Esophagus squamous epithelium (tissue), 4 donors: ENCODE results near the gene SUCLG2.

ENCODE experiments used
- CTCF ChIP-seq, 6 experiments: fragments of 450-650 bp in 4 of 6; fragments of 200-600 bp in 2 of 6; sonication (generic) in 2 of 6; IDR thresholded peaks; one replicate each; pipeline ENCODE4 v1.5.1; 2016 to 2019; ENCODE audit warnings: antibody characterized with exemption in 6 of 6, mild to moderate bottlenecking in 4 of 6, moderate library complexity in 4 of 6
- POLR2A ChIP-seq, 4 donors: fragments of 450-650 bp; IDR thresholded peaks; one replicate each; pipeline ENCODE4 v1.6.1; 2017; ENCODE audit warnings: antibody characterized with exemption in 4 of 4, mild to moderate bottlenecking in 4 of 4, moderate library complexity in 3 of 4

DNA sequence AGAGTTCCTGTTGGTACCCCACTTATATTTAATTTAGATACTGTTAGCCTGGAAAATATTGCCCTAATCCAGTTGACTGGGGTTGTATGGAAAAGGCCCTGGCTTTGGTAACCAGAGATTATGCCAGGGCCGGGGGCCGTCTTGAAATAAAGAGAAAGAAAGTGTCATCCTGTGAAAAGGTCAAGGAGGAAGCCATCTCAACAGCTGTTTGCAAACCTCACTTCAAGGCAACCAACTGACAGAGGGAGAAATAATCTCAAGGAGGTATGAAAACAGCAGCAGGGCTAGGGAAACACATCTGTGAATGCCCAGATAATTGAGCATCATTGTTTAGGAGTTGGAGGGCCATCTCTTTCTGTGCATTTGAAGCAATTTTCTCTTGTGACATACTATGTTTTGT lies 190.8 kb downstream of the SUCLG2 start:
- TF ChIP-seq CTCF (IDR thresholded peaks at IDR 0.05) (no peak), POLR2A (IDR thresholded peaks at IDR 0.05) (no peak)
